PFSK-1 (cell line): ENCODE data around the gene RPRD2.

Experiments used
- FOXP2 ChIP-seq: optimal IDR thresholded peaks from 2 replicates; pipeline ENCODE3; 2011; ENCODE audit warnings: borderline replicate concordance, control low read depth, inconsistent platforms; ENCODE audit not compliant: insufficient read depth; ENCODE audit errors: extremely low read length, extremely low read depth
- POLR2AphosphoS5 ChIP-seq: IDR thresholded peaks from 2 replicates; pipeline ENCODE4 v1.6.1; 2012; ENCODE audit warnings: low read depth, mild to moderate bottlenecking, control low read depth, low read length, moderate library complexity
- SIN3A ChIP-seq: IDR thresholded peaks from 2 replicates; pipeline ENCODE4 v1.6.1; 2012; ENCODE audit warnings: mild to moderate bottlenecking, low read length, moderate library complexity, borderline replicate concordance; ENCODE audit not compliant: insufficient read depth
- TAF1 ChIP-seq: IDR thresholded peaks from 2 replicates; pipeline ENCODE4 v1.6.1; 2012; ENCODE audit warnings: low read length, control low read depth, borderline replicate concordance; ENCODE audit not compliant: insufficient read depth
- TF ChIP-seq, protein P1 (sequence below), 2 experiments: IDR thresholded peaks; 2 replicates each; pipeline versions ENCODE4 v1.6.1 to v1.8.0; 2011 to 2012; ENCODE audit warnings: low read depth in 2 of 2, low read length in 2 of 2, control low read depth in 1 of 2, inconsistent platforms in 1 of 2, mild to moderate bottlenecking in 1 of 2, moderate library complexity in 1 of 2; ENCODE audit not compliant: insufficient read depth in 1 of 2

The RPRD2 gene

DNA sequence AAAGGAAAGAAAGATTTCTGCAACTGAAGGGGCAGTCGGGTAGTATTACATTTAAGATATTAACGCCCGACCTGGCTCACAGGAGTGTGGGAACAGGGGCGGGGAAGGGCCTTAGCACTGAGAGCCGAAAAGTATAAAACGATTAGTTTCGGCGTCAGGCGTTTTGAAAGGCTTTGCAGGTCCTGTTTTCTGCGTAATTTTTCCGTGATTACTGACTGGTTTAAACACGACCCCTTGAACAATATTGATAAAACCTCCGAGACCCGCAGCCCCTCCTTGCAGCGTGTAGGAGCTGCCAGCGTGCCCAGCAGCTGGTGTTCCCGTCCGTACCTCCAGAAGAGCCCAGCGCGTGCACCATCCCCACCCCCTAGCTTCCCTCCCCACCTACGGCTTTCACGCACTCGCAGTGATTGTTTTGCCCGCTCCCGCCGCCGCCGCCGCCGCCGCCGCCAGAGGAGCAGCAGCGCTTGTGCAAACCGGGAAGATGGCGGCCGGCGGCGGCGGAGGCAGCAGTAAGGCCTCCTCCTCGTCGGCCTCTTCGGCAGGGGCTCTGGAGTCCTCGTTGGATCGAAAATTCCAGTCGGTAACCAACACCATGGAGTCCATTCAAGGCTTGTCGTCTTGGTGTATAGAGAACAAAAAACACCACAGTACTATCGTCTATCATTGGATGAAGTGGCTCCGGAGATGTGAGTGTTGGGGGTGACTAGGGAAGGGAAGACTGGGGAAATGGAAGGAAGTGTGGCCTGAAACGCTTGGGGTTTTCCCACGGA, 470 bp downstream of the RPRD2 start:
- TF ChIP-seq POLR2AphosphoS5 (no peak; the same call in 1 of the 2 replicates), SIN3A (peak; percentile 16; the same call in 1 of the 2 replicates)

DNA sequence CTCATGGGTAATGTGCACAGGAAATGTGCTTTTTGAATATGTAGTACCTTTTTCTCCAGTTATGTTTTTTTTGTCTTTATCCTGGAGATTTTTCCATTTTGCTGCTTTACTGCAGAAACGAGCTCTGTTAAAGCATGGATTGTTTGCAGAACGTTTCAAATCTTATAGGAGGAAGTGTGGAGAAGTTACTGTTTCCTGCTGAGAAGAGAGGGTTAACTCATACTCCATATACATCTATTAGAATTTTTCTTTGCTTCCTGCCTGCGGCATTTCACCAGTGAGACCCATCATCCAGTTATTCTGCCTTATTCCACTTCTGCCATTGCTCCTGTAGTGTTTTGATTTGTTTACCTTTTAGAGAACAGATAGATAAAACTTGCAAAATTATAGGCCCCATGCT, 2.0 kb downstream of the RPRD2 start:
- TF ChIP-seq SIN3A, result no peak
- TF ChIP-seq TAF1, result no peak
- no peak for TF ChIP-seq FOXP2
- TF ChIP-seq, protein P1, sequence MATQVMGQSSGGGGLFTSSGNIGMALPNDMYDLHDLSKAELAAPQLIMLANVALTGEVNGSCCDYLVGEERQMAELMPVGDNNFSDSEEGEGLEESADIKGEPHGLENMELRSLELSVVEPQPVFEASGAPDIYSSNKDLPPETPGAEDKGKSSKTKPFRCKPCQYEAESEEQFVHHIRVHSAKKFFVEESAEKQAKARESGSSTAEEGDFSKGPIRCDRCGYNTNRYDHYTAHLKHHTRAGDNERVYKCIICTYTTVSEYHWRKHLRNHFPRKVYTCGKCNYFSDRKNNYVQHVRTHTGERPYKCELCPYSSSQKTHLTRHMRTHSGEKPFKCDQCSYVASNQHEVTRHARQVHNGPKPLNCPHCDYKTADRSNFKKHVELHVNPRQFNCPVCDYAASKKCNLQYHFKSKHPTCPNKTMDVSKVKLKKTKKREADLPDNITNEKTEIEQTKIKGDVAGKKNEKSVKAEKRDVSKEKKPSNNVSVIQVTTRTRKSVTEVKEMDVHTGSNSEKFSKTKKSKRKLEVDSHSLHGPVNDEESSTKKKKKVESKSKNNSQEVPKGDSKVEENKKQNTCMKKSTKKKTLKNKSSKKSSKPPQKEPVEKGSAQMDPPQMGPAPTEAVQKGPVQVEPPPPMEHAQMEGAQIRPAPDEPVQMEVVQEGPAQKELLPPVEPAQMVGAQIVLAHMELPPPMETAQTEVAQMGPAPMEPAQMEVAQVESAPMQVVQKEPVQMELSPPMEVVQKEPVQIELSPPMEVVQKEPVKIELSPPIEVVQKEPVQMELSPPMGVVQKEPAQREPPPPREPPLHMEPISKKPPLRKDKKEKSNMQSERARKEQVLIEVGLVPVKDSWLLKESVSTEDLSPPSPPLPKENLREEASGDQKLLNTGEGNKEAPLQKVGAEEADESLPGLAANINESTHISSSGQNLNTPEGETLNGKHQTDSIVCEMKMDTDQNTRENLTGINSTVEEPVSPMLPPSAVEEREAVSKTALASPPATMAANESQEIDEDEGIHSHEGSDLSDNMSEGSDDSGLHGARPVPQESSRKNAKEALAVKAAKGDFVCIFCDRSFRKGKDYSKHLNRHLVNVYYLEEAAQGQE (IDR thresholded peaks at IDR 0.05; ENCODE audit: insufficient read depth in 1 of 2, low read depth in 2 of 2, low read length in 2 of 2), result no peak
- no peak for TF ChIP-seq POLR2AphosphoS5

DNA sequence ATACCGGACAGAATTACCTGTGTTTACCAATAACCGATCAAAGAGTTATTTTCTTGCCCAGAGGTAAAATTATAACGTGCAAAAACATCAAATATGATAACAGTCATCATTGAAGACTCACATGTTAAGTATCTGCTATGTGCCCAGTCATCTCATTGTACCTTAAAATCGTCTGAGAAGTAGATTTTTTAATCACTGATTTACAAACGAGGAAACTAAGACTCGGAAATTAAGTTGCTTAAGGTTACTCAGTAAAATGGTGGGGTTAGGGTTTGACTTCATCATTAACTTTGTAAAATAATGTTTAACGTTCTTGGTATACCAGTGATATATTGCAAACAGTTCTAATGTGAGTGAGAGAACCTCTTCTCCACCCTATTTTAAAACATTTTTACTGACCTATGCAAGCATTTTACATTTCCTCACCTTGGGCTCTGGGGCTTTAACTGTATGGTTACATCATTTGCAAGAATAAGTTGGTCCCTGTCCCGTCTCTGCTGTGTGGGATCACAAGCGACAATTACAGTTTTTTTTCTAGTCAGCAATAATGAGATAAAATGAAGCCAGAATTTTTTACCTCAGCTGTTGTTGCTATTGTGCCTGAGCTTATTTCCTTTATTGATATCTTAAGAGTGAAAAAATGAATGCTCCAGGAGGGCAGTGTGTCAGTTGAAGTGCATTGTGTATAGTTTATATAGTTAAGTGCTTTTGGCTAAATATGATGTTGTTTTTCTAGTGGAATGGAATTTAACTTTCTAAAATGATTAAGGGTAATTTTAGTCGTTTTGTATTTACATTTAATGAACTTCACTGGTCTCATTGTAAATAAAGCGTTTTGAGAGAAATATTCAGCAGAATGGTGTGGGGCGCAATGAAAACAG, 2.7 kb downstream of the RPRD2 start:
- no peak for TF ChIP-seq TAF1
- no peak for TF ChIP-seq SIN3A
- TF ChIP-seq FOXP2, result no peak
- no peak for TF ChIP-seq POLR2AphosphoS5
- TF ChIP-seq, protein P1 (IDR thresholded peaks at IDR 0.05; ENCODE audit: insufficient read depth in 1 of 2, low read depth in 2 of 2, low read length in 2 of 2), result no peak

DNA sequence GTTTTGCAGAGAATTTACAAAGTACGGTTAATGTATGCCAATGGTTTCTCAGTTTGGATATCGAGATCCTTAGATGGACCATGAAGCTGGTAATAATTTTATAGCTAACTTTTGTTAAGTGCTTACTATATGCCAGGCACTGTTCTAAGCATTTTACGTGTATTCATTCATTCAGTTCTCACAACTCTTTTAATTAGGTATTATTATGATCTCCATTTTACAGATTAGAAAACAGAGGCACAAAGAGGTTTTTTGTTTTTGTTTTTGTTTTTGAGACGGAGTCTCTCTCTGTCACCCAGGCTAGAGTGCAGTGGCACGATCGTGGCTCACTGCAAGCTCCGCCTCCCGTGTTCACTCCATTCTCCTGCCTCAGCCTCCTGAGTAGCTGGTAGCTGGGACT, 7.2 kb downstream of the RPRD2 start:
- TF ChIP-seq TAF1, result no peak

DNA sequence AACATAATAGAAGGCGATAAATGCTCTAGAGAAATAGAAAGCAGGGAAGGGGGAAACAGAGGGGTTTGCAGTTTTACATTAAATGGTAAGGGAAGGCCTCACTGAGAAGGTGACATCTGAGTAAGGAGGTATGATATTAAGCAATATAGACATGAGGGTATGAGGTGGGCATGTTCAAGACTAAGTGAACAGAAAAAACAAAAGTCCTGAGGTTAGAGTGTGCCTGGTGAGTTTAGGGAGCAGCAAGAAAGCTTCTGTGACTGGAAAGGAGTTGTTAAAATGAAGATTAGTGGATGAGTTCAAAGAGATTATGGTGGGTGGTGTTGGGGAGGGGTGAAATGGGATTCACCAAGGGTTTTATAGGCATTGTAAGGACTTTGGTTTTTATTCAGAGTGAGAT, 8.6 kb downstream of the RPRD2 start:
- TF ChIP-seq FOXP2, result no peak

DNA sequence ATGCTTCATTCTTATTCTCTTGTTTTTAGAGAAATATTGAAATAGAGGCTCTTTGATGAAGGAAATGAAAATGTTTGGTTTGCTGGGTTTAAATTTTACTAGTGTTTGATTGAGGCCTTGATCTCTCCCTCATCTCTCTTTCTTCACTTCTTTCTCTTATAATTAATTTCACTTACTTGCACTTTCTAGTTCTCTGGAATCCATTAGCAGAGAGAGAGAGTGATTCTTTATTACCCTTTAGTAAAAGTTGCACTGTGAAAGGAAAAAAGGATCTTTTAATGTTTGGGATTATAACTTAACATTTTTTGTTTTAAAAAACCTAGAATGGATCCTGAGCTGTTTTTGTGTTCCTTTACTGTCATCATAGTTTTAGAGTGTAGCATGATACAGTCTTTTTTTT, 12.2 kb downstream of the RPRD2 start:
- TF ChIP-seq SIN3A (no peak), POLR2AphosphoS5 (no peak), FOXP2 (no peak), TAF1 (no peak)
- TF ChIP-seq, protein P1 (IDR thresholded peaks at IDR 0.05; ENCODE audit: insufficient read depth in 1 of 2, low read depth in 2 of 2, low read length in 2 of 2), result no peak
